GM12891 (cell line): ENCODE measurements around the gene SMARCD2.
A peak's percentile ranks its signal among the peaks of the same experiment; 100 is the strongest.

Experiments
- POLR2A ChIP-seq: IDR thresholded peaks from 2 replicates; pipeline ENCODE4 v1.6.1; 2011; ENCODE audit warnings: low read depth, low read length, control low read depth
- POLR2AphosphoS5 ChIP-seq: IDR thresholded peaks from 2 replicates; pipeline ENCODE4 v1.6.1; 2011; ENCODE audit warnings: low read depth, low read length, control low read depth
- SPI1 ChIP-seq: IDR thresholded peaks from 2 replicates; pipeline ENCODE4 v1.6.1; 2011; ENCODE audit warnings: low read depth, low read length, control low read depth
- TAF1 ChIP-seq: IDR thresholded peaks from 2 replicates; pipeline ENCODE4 v1.6.1; 2011; ENCODE audit warnings: low read depth, low read length, control low read depth

GRCh38 chr17:63821804-63822203 is 20.7 kb downstream of the SMARCD2 start:
- TF ChIP-seq POLR2A (no peak), POLR2AphosphoS5 (0 out of 2 replicates have a peak, but pooled peaks have one; percentile 41), TAF1 (no peak), SPI1 (no peak)
